ENCODE measurements around the gene CHKB.

DNA sequence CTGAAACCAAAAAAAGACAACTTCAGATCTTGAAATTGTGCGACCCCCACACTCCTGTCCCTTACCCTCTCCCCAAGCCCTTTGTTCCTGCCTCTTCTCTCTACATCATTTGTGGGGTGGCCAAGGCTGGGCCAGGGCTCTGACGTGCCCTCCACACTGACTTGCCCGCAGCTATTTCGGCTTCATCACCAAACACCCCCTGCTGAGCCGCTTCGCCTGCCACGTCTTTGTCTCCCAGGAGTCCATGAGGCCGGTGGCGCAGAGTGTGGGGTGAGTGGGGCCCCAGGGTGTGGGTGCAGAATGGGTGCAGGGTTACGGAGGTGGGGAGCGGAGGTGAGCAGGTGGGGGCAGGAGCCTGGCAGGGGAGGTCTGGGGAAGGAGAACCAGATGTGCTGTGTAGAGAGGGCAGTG is 27.4 kb upstream of the CHKB start:
- TF ChIP-seq, protein P1, sequence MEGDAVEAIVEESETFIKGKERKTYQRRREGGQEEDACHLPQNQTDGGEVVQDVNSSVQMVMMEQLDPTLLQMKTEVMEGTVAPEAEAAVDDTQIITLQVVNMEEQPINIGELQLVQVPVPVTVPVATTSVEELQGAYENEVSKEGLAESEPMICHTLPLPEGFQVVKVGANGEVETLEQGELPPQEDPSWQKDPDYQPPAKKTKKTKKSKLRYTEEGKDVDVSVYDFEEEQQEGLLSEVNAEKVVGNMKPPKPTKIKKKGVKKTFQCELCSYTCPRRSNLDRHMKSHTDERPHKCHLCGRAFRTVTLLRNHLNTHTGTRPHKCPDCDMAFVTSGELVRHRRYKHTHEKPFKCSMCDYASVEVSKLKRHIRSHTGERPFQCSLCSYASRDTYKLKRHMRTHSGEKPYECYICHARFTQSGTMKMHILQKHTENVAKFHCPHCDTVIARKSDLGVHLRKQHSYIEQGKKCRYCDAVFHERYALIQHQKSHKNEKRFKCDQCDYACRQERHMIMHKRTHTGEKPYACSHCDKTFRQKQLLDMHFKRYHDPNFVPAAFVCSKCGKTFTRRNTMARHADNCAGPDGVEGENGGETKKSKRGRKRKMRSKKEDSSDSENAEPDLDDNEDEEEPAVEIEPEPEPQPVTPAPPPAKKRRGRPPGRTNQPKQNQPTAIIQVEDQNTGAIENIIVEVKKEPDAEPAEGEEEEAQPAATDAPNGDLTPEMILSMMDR (IDR thresholded peaks at IDR 0.05): no peak
- TF ChIP-seq POLR2A (IDR thresholded peaks at IDR 0.05): no peak
